CD8-positive, alpha-beta memory T cell (primary cell): ENCODE data around the gene APBA2. TPM values are rescaled to one million over a fixed set of nuclear protein-coding genes. Genes with fewer than 3 reads are reported as not detected.

Experiments
- CTCF ChIA-PET: fragments of 350-600 bp; sonication (Branson Sonifier 250); formaldehyde crosslinking; loops from one replicate; lab custom pipeline; 2021; ENCODE audit warnings: antibody characterized with exemption; lab: Charles Lee
- POLR2A ChIA-PET: fragments of 350-600 bp; sonication (Branson Sonifier 250); formaldehyde crosslinking; loops from one replicate; lab custom pipeline; 2021; ENCODE audit warnings: antibody characterized with exemption; lab: Charles Lee
- DNase-seq, 5 donors: peaks; one replicate each; pipeline versions ENCODE4 v3.0.0 to v3.0.0-alpha.2; 2020 to 2022; ENCODE audit warnings: mixed read lengths in 1 of 5
- H3K27ac ChIP-seq: one replicate; pipeline ENCODE4 v1.7.0; 2013; ENCODE audit warnings: low read depth, mild to moderate bottlenecking, low read length, moderate library complexity
- H3K27me3 ChIP-seq: 2 replicates; pipeline ENCODE4 v1.7.0; 2013; ENCODE audit warnings: low read length, mild to moderate bottlenecking; ENCODE audit not compliant: insufficient read depth, poor library complexity, severe bottlenecking
- H3K36me3 ChIP-seq: 2 replicates; pipeline ENCODE4 v1.7.0; 2013; ENCODE audit warnings: mild to moderate bottlenecking, low read length, moderate library complexity; ENCODE audit not compliant: insufficient read depth
- H3K4me1 ChIP-seq: 2 replicates; pipeline ENCODE4 v1.7.0; 2013; ENCODE audit warnings: mild to moderate bottlenecking, low read length, moderate library complexity; ENCODE audit not compliant: insufficient read depth
- H3K4me3 ChIP-seq: 2 replicates; pipeline ENCODE4 v1.7.0; 2013; ENCODE audit warnings: mild to moderate bottlenecking, low read length
- H3K9me3 ChIP-seq: 2 replicates; pipeline ENCODE4 v1.7.0; 2013; ENCODE audit warnings: mild to moderate bottlenecking, low read length
- H3K27ac Mint-ChIP-seq, 8 donors: one replicate each; pipeline ENCODE4 v1.8.0; 2020 to 2021; ENCODE audit warnings: mixed read lengths in 8 of 8, mild to moderate bottlenecking in 6 of 8, inconsistent platforms in 3 of 8, moderate library complexity in 3 of 8
- H3K27me3 Mint-ChIP-seq, 2 donors: one replicate each; pipeline ENCODE4 v1.8.0; 2020 to 2021; ENCODE audit warnings: mixed read lengths in 2 of 2, mild to moderate bottlenecking in 1 of 2, moderate library complexity in 1 of 2
- H3K36me3 Mint-ChIP-seq, 3 donors: one replicate each; pipeline ENCODE4 v1.8.0; 2020 to 2021; ENCODE audit warnings: mixed read lengths in 3 of 3, inconsistent platforms in 1 of 3, mild to moderate bottlenecking in 1 of 3
- H3K4me1 Mint-ChIP-seq, 3 donors: one replicate each; pipeline ENCODE4 v1.8.0; 2020 to 2021; ENCODE audit warnings: mixed read lengths in 3 of 3, inconsistent platforms in 1 of 3, mild to moderate bottlenecking in 1 of 3
- H3K4me3 Mint-ChIP-seq, 7 donors: one replicate each; pipeline ENCODE4 v1.8.0; 2020 to 2021; ENCODE audit warnings: mixed read lengths in 7 of 7, mild to moderate bottlenecking in 6 of 7, moderate library complexity in 4 of 7, inconsistent platforms in 2 of 7
- H3K9me3 Mint-ChIP-seq, 5 donors: one replicate each; pipeline ENCODE4 v1.8.0; 2020 to 2022; ENCODE audit warnings: mixed read lengths in 5 of 5, mild to moderate bottlenecking in 3 of 5, moderate library complexity in 2 of 5, inconsistent platforms in 1 of 5
- polyA plus RNA-seq: library from polyadenylated mRNA; unstranded; fragments of 300-500 nt; fragmentation: Illumina TruSeq; gene quantifications from one replicate; pipeline ENCODE4 v1.2.3, GENCODE V29; 2021
- total RNA-seq, 2 experiments: library from RNA; stranded (reverse); gene quantifications; one replicate each; pipeline ENCODE4 v1.2.3, GENCODE V29; 2021

APBA2 gene
- total and polyA plus RNA-seq, 3 experiments from 2014 or later: 15.7 to 38.8 (median 18.0) TPM

DNA sequence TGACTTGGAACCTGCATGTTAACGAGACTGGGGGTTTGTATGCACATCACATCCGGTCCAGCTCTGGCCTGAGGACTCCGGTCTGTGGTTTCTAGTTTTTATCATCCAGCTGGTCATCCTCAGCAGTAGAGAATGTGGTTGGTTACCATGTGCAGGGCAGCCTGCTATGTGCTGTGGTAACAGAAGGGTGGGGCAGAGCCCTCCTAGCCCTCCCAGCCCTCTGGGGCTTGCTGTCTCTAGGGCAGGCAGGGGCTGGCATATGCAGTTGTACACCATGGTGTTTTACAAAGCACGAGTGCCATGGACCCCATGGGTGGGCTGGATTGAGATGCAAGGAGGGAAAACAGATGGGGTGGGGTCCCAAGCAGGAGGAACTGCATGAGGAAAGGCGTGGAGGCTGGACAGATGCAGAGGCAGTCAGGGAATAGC is 70.2 kb downstream of the APBA2 start:
- Mint-ChIP-seq H3K9me3 (no peaks in the 10 kb centered on the region), H3K4me1 (peaks cover 45 to 84% (median 54%) of the 10 kb centered on the region in 3 donors), H3K27ac (peak overlapping the region in 4 of 8 donors; percentile 45 to 75 (median 70)), H3K27me3 (peaks cover 0 to 3% of the 10 kb centered on the region in 2 donors), H3K36me3 (peaks cover 0 to 5% (median 2%) of the 10 kb centered on the region in 3 donors), H3K4me3 (peak overlapping the region in 2 of 7 donors; percentile 38 to 83)
- CTCF ChIA-PET: interaction anchor here (0.8 to 4.4 kb wide), 5 partner anchors 10 to 20 kb away, joined by 3 to 31 read pairs (median 7); no protein-coding TSS in a partner anchor
- Histone ChIP-seq H3K4me3 (no peak overlapping the region), H3K36me3 (no peaks in the 10 kb centered on the region), H3K27ac (peak overlapping the region; percentile 49), H3K4me1 (peaks cover 36% of the 10 kb centered on the region), H3K27me3 (no peaks in the 10 kb centered on the region), H3K9me3 (no peaks in the 10 kb centered on the region)
- DNase-seq: no peak
- POLR2A ChIA-PET: no interaction called here

DNA sequence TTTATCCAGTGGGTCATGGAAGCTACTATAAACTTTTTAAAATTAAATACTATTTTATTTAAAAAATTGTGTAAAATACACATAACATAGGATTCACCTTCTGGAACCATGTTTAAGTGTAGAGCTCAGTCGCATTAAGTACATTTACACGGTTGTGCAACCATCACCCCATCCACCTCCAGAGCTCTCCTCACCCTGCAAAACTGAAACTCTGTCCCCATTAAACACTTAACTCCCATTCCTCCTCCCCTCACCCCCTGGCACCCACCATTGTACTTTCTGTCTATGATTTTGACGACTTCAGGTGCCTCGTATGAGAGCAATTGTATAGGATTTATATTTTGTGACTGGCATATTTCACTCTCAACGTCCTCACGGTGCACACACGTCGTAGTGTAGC is 70.7 kb downstream of the APBA2 start:
- H3K27ac Mint-ChIP-seq: peak overlapping the region in 4 of 8 donors; percentile 1 to 80 (median 54)
- POLR2A ChIA-PET: no interaction called here

DNA sequence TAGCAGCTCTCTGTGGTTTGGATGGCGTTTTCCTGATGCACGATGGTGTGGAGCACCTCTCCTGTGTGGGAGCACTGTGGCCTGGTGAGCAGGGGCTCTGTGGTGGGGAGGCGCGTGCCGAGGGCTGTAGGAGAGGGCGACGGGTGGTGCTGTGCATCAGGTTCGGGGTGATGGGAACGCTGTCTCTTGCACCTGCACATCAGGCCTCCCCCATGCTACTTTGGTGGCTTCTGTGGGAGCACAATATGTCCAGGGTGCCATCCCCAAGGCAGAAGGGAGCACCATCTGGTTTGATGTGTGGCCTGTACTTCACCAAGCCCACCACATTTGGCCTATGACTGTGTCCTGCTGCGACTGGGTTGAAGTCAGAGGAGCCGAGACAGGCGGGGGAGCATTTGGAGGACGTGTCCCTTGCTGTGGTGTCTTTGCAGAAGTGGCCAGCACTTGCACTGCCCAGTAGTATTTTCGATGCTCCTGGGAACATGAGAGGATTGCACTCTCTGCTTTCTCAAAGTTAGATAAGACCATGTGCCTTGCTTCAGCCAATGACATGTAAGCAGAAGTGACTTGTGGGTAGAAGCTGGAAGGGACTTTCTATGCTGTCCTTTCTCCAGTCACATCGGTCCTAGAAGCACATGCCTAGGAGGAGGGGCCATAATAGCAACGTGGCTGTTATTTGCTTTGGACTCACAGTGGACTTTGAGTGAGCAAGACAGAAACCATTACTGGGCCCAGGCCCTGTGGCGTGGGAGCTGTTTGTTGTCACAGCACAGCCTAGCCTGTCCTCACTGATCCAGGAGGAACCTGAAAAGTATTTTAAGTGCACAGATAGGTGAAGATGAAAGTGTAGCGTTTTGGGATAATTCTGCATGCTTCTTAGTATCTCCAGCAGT is 72.1 kb downstream of the APBA2 start:
- Histone ChIP-seq H3K4me3 (no peak overlapping the region), H3K27me3 (no peaks in the 10 kb centered on the region), H3K9me3 (no peaks in the 10 kb centered on the region), H3K4me1 (peaks cover 33% of the 10 kb centered on the region), H3K36me3 (no peaks in the 10 kb centered on the region), H3K27ac (no peak overlapping the region)
- Mint-ChIP-seq H3K4me1 (peaks cover 42 to 78% (median 54%) of the 10 kb centered on the region in 3 donors), H3K27ac (peak overlapping the region in 3 of 8 donors; percentile 14 to 56 (median 29)), H3K4me3 (peak overlapping the region in 3 of 7 donors; percentile 15 to 54 (median 51)), H3K36me3 (peaks cover 0 to 11% (median 2%) of the 10 kb centered on the region in 3 donors), H3K9me3 (no peaks in the 10 kb centered on the region), H3K27me3 (peaks cover 0 to 3% of the 10 kb centered on the region in 2 donors)
- ChIA-PET POLR2A (interaction anchor here (1.2 kb wide), 1 partner anchor 13 kb away, joined by 3 read pairs; no protein-coding TSS in a partner anchor), CTCF (interaction anchor here (4.4 kb wide), 1 partner anchor 17 kb away, joined by 18 read pairs; no protein-coding TSS in a partner anchor)
- DNase-seq: no peak

More for the DNA sequence above, 70.7 kb downstream of the APBA2 start:
- Histone ChIP-seq H3K4me1 (peaks cover 36% of the 10 kb centered on the region), H3K4me3 (no peak overlapping the region), H3K36me3 (no peaks in the 10 kb centered on the region), H3K27me3 (no peaks in the 10 kb centered on the region), H3K9me3 (no peaks in the 10 kb centered on the region), H3K27ac (no peak overlapping the region)
- Mint-ChIP-seq H3K27me3 (peaks cover 0 to 3% of the 10 kb centered on the region in 2 donors), H3K4me3 (peak overlapping the region in 3 of 7 donors; percentile 25 to 53 (median 44)), H3K36me3 (peaks cover 0 to 10% (median 2%) of the 10 kb centered on the region in 3 donors), H3K4me1 (peaks cover 45 to 84% (median 54%) of the 10 kb centered on the region in 3 donors), H3K9me3 (no peaks in the 10 kb centered on the region)
- CTCF ChIA-PET: interaction anchor here (0.7 to 4.4 kb wide), 5 partner anchors 9 to 71 kb away, joined by 3 to 31 read pairs (median 7); partner anchors contain the start of gene APBA2
- no peak for DNase-seq

DNA sequence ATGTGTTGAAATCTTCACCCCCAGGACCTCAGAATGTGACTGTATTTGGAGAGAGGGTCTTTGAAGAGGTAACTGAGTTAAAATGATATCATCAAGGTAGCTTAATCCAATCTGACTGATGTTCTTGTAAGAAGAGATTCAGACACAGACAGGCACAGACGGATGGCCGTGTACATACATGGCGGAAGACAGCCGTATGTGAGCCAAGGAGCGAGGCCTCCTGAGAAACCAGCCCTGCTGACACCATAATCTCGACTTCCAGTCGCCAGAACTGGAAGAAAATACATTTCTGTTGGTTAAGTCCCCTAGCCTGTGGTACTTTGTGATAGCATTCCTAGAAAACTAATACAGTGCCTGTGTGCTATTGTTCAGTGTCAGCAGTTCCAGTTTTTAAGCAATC is 73.6 kb downstream of the APBA2 start:
- H3K36me3 Mint-ChIP-seq: peaks cover 0 to 12% (median 2%) of the 10 kb centered on the region in 3 donors
- H3K4me3 Mint-ChIP-seq: no peak overlapping the region
- H3K27ac ChIP-seq: no peak overlapping the region
- H3K4me1 Mint-ChIP-seq: peaks cover 37 to 75% (median 51%) of the 10 kb centered on the region in 3 donors
- ChIA-PET POLR2A (interaction anchor here (1.2 kb wide), 1 partner anchor 12 kb away, joined by 3 read pairs; no protein-coding TSS in a partner anchor), CTCF (interaction anchor here (0.7 to 4.4 kb wide), 4 partner anchors 15 to 18 kb away, joined by 3 to 18 read pairs (median 4); no protein-coding TSS in a partner anchor)
- no peak overlapping the region for H3K4me3 ChIP-seq
- H3K9me3 ChIP-seq: no peaks in the 10 kb centered on the region
- H3K27me3 Mint-ChIP-seq: peaks cover 0 to 3% of the 10 kb centered on the region in 2 donors
- H3K9me3 Mint-ChIP-seq: no peaks in the 10 kb centered on the region
- H3K36me3 ChIP-seq: no peaks in the 10 kb centered on the region
- H3K27ac Mint-ChIP-seq: no peak overlapping the region
- peaks cover 18% of the 10 kb centered on the region for H3K4me1 ChIP-seq
- no peaks in the 10 kb centered on the region for H3K27me3 ChIP-seq
- no peak for DNase-seq

DNA sequence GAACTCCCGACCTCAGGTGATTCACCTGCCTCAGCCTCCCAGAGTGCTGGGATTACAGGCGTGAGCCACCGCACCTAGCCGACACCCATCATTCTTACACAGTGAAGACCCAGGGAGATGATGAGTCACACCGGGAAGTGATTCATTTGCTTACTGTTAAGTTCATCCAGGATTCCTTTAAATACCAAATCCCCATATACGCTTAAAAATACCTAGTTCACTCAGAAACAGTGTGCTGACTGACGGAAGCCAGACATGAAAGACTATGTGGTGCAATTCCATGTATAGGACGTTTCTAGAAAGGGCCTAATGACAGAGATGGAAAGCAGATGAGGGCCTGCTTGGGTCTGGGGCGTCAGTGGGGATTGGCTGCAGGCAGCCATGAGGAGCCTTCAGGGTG is 75.2 kb downstream of the APBA2 start:
- Mint-ChIP-seq H3K36me3 (peaks cover 0 to 14% (median 2%) of the 10 kb centered on the region in 3 donors), H3K27ac (no peak overlapping the region), H3K9me3 (no peaks in the 10 kb centered on the region), H3K4me1 (peaks cover 22 to 62% (median 45%) of the 10 kb centered on the region in 3 donors), H3K4me3 (no peak overlapping the region), H3K27me3 (peaks cover 0 to 2% of the 10 kb centered on the region in 2 donors)
- no peak overlapping the region for H3K27ac ChIP-seq
- peaks cover 2% of the 10 kb centered on the region for H3K4me1 ChIP-seq
- H3K27me3 ChIP-seq: no peaks in the 10 kb centered on the region
- no peaks in the 10 kb centered on the region for H3K36me3 ChIP-seq
- ChIA-PET CTCF (interaction anchor here (1.1 kb wide), 1 partner anchor 26 kb away, joined by 3 read pairs; no protein-coding TSS in a partner anchor), POLR2A (no interaction called here)
- H3K9me3 ChIP-seq: no peaks in the 10 kb centered on the region
- H3K4me3 ChIP-seq: no peak overlapping the region
- no peak for DNase-seq

DNA sequence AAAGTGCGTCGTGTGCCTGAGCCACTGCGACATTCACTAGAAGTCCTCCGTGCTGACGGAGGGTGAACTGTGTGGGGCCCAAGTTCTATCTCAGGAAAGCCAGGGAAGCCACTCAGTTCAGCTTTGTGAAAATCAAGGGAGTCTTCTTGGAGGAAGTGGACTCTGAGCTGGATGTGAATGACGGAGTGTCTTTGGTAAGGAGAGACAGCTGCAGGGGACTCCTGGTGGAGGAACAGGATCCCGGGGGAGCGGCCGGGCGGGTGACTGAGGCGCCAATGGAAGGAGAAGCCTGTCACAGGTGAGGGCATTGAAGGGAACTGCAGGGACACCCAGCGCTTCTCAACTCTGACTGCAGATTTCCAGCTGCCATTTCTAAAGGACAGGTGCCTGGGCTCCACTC is 75.6 kb downstream of the APBA2 start:
- peak overlapping the region in 1 of 7 donors; percentile 7 for H3K4me3 Mint-ChIP-seq
- H3K9me3 ChIP-seq: no peaks in the 10 kb centered on the region
- no peaks in the 10 kb centered on the region for H3K27me3 Mint-ChIP-seq
- no peak for DNase-seq
- H3K27ac ChIP-seq: no peak overlapping the region
- H3K27ac Mint-ChIP-seq: no peak overlapping the region
- no peaks in the 10 kb centered on the region for H3K9me3 Mint-ChIP-seq
- no peak overlapping the region for H3K4me3 ChIP-seq
- H3K27me3 ChIP-seq: no peaks in the 10 kb centered on the region
- no peaks in the 10 kb centered on the region for H3K36me3 ChIP-seq
- POLR2A ChIA-PET: no interaction called here
- peaks cover 21 to 62% (median 45%) of the 10 kb centered on the region in 3 donors for H3K4me1 Mint-ChIP-seq
- H3K4me1 ChIP-seq: no peaks in the 10 kb centered on the region
- CTCF ChIA-PET: interaction anchor here (1.1 kb wide), 1 partner anchor 26 kb away, joined by 3 read pairs; no protein-coding TSS in a partner anchor
- H3K36me3 Mint-ChIP-seq: peaks cover 0 to 14% (median 2%) of the 10 kb centered on the region in 3 donors

DNA sequence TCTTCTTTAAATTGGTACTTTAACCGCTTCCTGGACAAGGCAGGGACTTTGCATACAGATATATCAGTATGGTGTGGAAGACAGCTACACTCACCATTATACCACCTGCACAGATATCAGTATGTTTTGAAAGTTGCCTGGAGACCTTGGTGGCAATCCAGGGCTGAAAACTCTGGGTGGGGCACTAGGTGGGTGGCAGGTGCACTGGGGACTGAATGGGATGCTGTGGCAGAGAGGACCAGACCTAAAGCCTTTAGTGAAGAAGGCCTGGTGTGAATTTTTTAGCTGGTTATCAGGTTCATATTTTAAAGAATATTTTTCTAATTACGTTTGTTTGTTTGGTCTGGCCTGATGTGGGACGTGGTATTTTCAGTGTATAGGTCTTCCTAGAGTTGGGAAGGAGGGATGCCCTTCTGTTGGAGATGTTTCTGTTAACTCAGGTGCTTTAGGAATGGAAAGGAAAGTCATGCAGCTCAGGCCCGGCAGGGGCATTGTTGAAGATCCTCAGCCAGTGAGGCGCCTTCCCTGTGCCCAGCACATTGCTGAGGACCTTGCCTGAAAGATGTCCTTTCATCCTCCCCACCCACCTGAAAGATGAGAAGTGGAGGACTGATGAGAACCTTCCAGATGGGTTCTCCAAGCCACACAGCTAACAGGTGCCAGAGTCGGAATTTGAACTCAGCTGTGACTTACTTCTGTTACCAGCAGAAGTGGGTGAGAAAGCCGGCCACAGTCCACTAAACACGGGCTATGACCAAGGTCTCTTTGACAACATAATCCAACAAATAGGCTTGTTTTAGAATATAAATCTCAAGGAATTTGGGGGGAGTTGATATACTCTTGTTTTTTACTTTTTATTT is 77.3 kb downstream of the APBA2 start:
- CTCF ChIA-PET: interaction anchor here (1.0 to 1.2 kb wide), 4 partner anchors 12 to 29 kb away, joined by 3 to 4 read pairs (median 3); no protein-coding TSS in a partner anchor
- peak overlapping the region in 1 of 7 donors; percentile 21 for H3K4me3 Mint-ChIP-seq
- Histone ChIP-seq H3K9me3 (no peaks in the 10 kb centered on the region), H3K27ac (no peak overlapping the region), H3K4me3 (no peak overlapping the region), H3K27me3 (no peaks in the 10 kb centered on the region), H3K4me1 (no peaks in the 10 kb centered on the region), H3K36me3 (no peaks in the 10 kb centered on the region)
- peaks cover 15 to 59% (median 40%) of the 10 kb centered on the region in 3 donors for H3K4me1 Mint-ChIP-seq
- H3K9me3 Mint-ChIP-seq: no peaks in the 10 kb centered on the region
- H3K27me3 Mint-ChIP-seq: no peaks in the 10 kb centered on the region
- DNase-seq: no peak
- POLR2A ChIA-PET: interaction anchor here (1.3 kb wide), 1 partner anchor 27 kb away, joined by 3 read pairs; no protein-coding TSS in a partner anchor
- peaks cover 0 to 14% (median 0%) of the 10 kb centered on the region in 3 donors for H3K36me3 Mint-ChIP-seq
- H3K27ac Mint-ChIP-seq: peak overlapping the region in 4 of 8 donors; percentile 44 to 86 (median 67)
